Transverse colon (tissue), 4 donors: ENCODE data around the gene CYP4F12.

Source experiments
- POLR2AphosphoS5 ChIP-seq, 3 donors: sonication (generic); formaldehyde crosslinking; IDR thresholded peaks; one replicate each; pipeline ENCODE4 v1.6.1; 2016; ENCODE audit warnings: antibody characterized with exemption in 3 of 3
- TF ChIP-seq, protein P1 (sequence below), 5 experiments: fragments of 200-600 bp in 3 of 5; fragments of 450-650 bp in 2 of 5; sonication (generic) in 3 of 5; IDR thresholded peaks; 1 replicate in 2 of 5; 2 replicates in 3 of 5; pipeline ENCODE4 v1.5.1; 2016 to 2017; ENCODE audit warnings: antibody characterized with exemption in 5 of 5, inconsistent platforms in 3 of 5, mild to moderate bottlenecking in 2 of 5, moderate library complexity in 1 of 5

DNA sequence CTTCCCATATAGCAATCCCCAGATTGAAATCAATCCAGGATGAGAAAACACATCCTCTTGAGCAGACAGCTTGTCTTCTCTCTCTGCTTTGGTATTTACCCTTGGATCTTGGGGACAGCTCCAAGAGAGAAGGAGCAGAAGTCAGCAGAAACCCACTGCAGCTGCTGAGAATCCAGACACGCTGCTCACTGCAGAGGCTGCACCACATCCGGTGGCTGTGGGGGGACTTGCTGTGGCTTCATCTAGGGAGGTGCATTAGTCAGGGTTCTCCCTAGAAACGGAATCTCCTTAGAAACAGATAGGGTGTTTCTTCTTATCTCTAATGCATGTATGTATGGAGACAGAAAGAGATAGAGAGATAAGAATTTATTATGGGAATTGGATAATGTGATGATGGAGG, 2.7 kb downstream of the CYP4F12 start:
- no peak for TF ChIP-seq POLR2AphosphoS5 (IDR thresholded peaks at IDR 0.05)
- TF ChIP-seq, protein P1, sequence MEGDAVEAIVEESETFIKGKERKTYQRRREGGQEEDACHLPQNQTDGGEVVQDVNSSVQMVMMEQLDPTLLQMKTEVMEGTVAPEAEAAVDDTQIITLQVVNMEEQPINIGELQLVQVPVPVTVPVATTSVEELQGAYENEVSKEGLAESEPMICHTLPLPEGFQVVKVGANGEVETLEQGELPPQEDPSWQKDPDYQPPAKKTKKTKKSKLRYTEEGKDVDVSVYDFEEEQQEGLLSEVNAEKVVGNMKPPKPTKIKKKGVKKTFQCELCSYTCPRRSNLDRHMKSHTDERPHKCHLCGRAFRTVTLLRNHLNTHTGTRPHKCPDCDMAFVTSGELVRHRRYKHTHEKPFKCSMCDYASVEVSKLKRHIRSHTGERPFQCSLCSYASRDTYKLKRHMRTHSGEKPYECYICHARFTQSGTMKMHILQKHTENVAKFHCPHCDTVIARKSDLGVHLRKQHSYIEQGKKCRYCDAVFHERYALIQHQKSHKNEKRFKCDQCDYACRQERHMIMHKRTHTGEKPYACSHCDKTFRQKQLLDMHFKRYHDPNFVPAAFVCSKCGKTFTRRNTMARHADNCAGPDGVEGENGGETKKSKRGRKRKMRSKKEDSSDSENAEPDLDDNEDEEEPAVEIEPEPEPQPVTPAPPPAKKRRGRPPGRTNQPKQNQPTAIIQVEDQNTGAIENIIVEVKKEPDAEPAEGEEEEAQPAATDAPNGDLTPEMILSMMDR (IDR thresholded peaks at IDR 0.05) = no peak
